Measurements from ENCODE around the gene ABHD16B. TPM values are rescaled to one million over a fixed set of nuclear protein-coding genes. Genes with fewer than 3 reads are reported as not detected.

ABHD16B gene
- total and polyA plus RNA-seq, 10 of the 15 experiments (the other 5 are each of a cell fraction or from before 2014, with no cell fraction given), result 0.13 TPM; not detected in 9

- Histone ChIP-seq H3K27me3 (replicated peaks in 1 of 2; ENCODE audit: control insufficient read depth in 2 of 2, insufficient read depth in 2 of 2, low read length in 1 of 2) (peaks cover 9 to 11% of the 10 kb centered on the region in 2 experiments; a peak in 3 of 4 replicates), H3K4me3 (no peak overlapping the region), H3K9me3 (replicated peaks; ENCODE audit: control insufficient read depth, insufficient read depth, low read length) (no peaks in the 10 kb centered on the region), H2AFZ (ENCODE audit: control insufficient read depth, low read depth, low read length) (no peak overlapping the region), H3K79me2 (ENCODE audit: control insufficient read depth, insufficient read depth, low read length) (no peaks in the 10 kb centered on the region), H3K27ac (ENCODE audit: control insufficient read depth, insufficient read depth) (no peak overlapping the region), H3K9ac (ENCODE audit: control insufficient read depth, insufficient read depth, low read length) (no peak overlapping the region), H3K36me3 (ENCODE audit: control insufficient read depth in 2 of 2, insufficient read depth in 2 of 2, low read length in 1 of 2) (no peaks in the 10 kb centered on the region), H3K4me2 (ENCODE audit: control insufficient read depth, insufficient read depth) (no peak overlapping the region), H3K4me1 (ENCODE audit: control insufficient read depth, insufficient read depth, low read length) (no peaks in the 10 kb centered on the region; the same call in 1 of the 2 replicates), H4K20me1 (ENCODE audit: control insufficient read depth, insufficient read depth) (peaks cover 7% of the 10 kb centered on the region; the same call in 1 of the 2 replicates)
- SMC1A ChIA-PET (ENCODE audit: uncharacterized antibody, unreplicated experiment), result no interaction called here
- CTCF ChIA-PET, result no interaction called here
- FAIRE-seq, result no peak
- TF ChIP-seq NFXL1 (IDR thresholded peaks at IDR 0.05; ENCODE audit: borderline replicate concordance), result no peak
- no peak for TF ChIP-seq FOXM1 (IDR thresholded peaks at IDR 0.05; ENCODE audit: low read depth, low read length)
- POLR2A ChIA-PET, result interaction anchor here (0.6 kb wide), 2 partner anchors 20 to 43 kb away, joined by 3 read pairs; no protein-coding TSS in a partner anchor
- RAD21 ChIA-PET (ENCODE audit: unreplicated experiment), result no interaction called here
- ATAC-seq, result no peak
- WGBS (ENCODE audit: insufficient coverage, insufficient replicate concordance, low lambda C conversion rate, missing lambda C conversion rate), result 87% methylated on average over 8 of the region's 8 CpGs
- in situ Hi-C loops (cut with MboI) (no loop called here), intact Hi-C loops (cut with micrococcal nuclease; ENCODE audit: unreplicated experiment) (no loop called here)
- DNase-seq (ENCODE audit: low read depth, low spot score), result no peak
- no TSS peak for BruUV-seq (replicated peaks)
Observed at GRCh38 chr20:63828124-63828523, 33.2 kb upstream of the ABHD16B start.

- Histone ChIP-seq H4K20me1 (ENCODE audit: control insufficient read depth, insufficient read depth) (peaks cover 7% of the 10 kb centered on the region; the same call in 1 of the 2 replicates), H3K4me2 (ENCODE audit: control insufficient read depth, insufficient read depth) (no peak overlapping the region), H3K27me3 (replicated peaks in 1 of 2; ENCODE audit: control insufficient read depth in 2 of 2, insufficient read depth in 2 of 2, low read length in 1 of 2) (peaks cover 9 to 11% of the 10 kb centered on the region in 2 experiments; a peak in 3 of 4 replicates), H2AFZ (ENCODE audit: control insufficient read depth, low read depth, low read length) (no peak overlapping the region), H3K9me3 (replicated peaks; ENCODE audit: control insufficient read depth, insufficient read depth, low read length) (no peaks in the 10 kb centered on the region), H3K4me1 (ENCODE audit: control insufficient read depth, insufficient read depth, low read length) (no peaks in the 10 kb centered on the region; the same call in 1 of the 2 replicates), H3K4me3 (no peak overlapping the region), H3K79me2 (ENCODE audit: control insufficient read depth, insufficient read depth, low read length) (no peaks in the 10 kb centered on the region), H3K9ac (ENCODE audit: control insufficient read depth, insufficient read depth, low read length) (no peak overlapping the region), H3K36me3 (ENCODE audit: control insufficient read depth in 2 of 2, insufficient read depth in 2 of 2, low read length in 1 of 2) (no peaks in the 10 kb centered on the region), H3K27ac (ENCODE audit: control insufficient read depth, insufficient read depth) (no peak overlapping the region)
- no peak for ATAC-seq
- 84% methylated on average over 14 of the region's 14 CpGs for WGBS (ENCODE audit: insufficient coverage, insufficient replicate concordance, low lambda C conversion rate, missing lambda C conversion rate)
- ChIA-PET RAD21 (ENCODE audit: unreplicated experiment) (no interaction called here), CTCF (no interaction called here), POLR2A (no interaction called here), SMC1A (ENCODE audit: uncharacterized antibody, unreplicated experiment) (interaction anchor here (0.8 kb wide), 1 partner anchor 229 kb away, joined by 3 read pairs; no protein-coding TSS in a partner anchor)
- FAIRE-seq, result no peak
- in situ Hi-C loops (cut with MboI) (no loop called here), intact Hi-C loops (cut with micrococcal nuclease; ENCODE audit: unreplicated experiment) (no loop called here)
- no TSS peak for BruUV-seq (replicated peaks)
- no peak for DNase-seq (ENCODE audit: low read depth, low spot score)
- no peak for TF ChIP-seq ZBTB33 (IDR thresholded peaks at IDR 0.05)
- no peak for TF ChIP-seq ZBTB11 (CRISPR knock-in tag; IDR thresholded peaks at IDR 0.05)
- no peak for TF ChIP-seq MAX (IDR thresholded peaks at IDR 0.05; ENCODE audit: low read depth, low read length)
- no peak for TF ChIP-seq PML (IDR thresholded peaks at IDR 0.05; ENCODE audit: low read length)
- no peak for TF ChIP-seq RELA (IDR thresholded peaks at IDR 0.05; ENCODE audit: borderline replicate concordance, partially characterized antibody)
- no peak for TF ChIP-seq SP1 (IDR thresholded peaks at IDR 0.05; ENCODE audit: low read depth, low read length)
- no peak for TF ChIP-seq SIN3A (IDR thresholded peaks at IDR 0.05; ENCODE audit: low read depth, low read length)
- TF ChIP-seq KDM1A (IDR thresholded peaks at IDR 0.05; ENCODE audit: borderline replicate concordance), result no peak
- TF ChIP-seq ZNF274 (IDR thresholded peaks at IDR 0.05; ENCODE audit: insufficient read depth, insufficient read length), result no peak
- no peak for TF ChIP-seq SMC3 (IDR thresholded peaks at IDR 0.05; ENCODE audit: borderline replicate concordance, low read length)
- no peak for TF ChIP-seq CBFB (IDR thresholded peaks at IDR 0.05; ENCODE audit: low read depth)
Observed at GRCh38 chr20:63828545-63828944, 32.8 kb upstream of the ABHD16B start.
